IPS-NIHi7 (cell line): ENCODE measurements around the gene SMURF1.

Source experiments
- DNase-seq: peaks from one replicate; pipeline ENCODE4 v3.0.0; 2012; ENCODE audit warnings: mixed read lengths; ENCODE audit errors: extremely low spot score

The SMURF1 gene

GRCh38 chr7:98988641-98989040 lies 155.3 kb downstream of the SMURF1 start:
- DNase-seq, result no peak

- no peak for DNase-seq
Measured at GRCh38 chr7:98985945-98986344, 158.0 kb downstream of the SMURF1 start.

GRCh38 chr7:98985406-98985805 lies 158.5 kb downstream of the SMURF1 start:
- no peak for DNase-seq

GRCh38 chr7:98984126-98984525 lies 159.8 kb downstream of the SMURF1 start:
- DNase-seq, result no peak

GRCh38 chr7:98982686-98983085 lies 161.2 kb downstream of the SMURF1 start:
- no peak for DNase-seq

GRCh38 chr7:98981701-98982100 lies 162.2 kb downstream of the SMURF1 start:
- no peak for DNase-seq

GRCh38 chr7:98978672-98979071 lies 165.2 kb downstream of the SMURF1 start:
- DNase-seq, result no peak
